Measurements from ENCODE around the gene NYAP2. TPM values are rescaled to one million over a fixed set of nuclear protein-coding genes. Genes with fewer than 3 reads are reported as not detected.

The NYAP2 gene
- polyA plus RNA-seq, 3 donors: not detected

DNA sequence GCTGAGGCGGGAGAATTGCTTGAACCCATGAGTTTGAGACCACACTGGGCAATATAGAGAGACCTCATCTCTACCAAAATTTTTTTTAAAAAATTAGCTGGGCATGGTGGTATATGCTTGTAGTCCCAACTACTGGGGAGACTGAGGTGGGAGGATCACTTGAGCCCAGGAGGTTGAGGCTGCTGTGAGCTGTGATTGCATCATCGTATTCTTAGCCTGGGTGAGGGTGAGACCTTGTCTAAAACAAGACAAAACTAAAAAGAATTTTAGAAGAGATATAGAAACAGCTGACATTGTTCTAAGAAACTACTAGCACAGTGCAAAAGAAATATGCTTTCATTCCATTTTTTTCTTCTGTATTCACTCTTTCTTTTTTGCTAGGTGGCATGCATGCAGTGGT lies 298.4 kb downstream of the NYAP2 start:
- no peak overlapping the region for H2AFZ ChIP-seq (ENCODE audit: insufficient read depth, low read depth, low read length, poor library complexity, severe bottlenecking)
- H3K4me1 Mint-ChIP-seq: no peaks in the 10 kb centered on the region

More for the DNA sequence above, 298.4 kb downstream of the NYAP2 start:
- TF ChIP-seq, protein P1, sequence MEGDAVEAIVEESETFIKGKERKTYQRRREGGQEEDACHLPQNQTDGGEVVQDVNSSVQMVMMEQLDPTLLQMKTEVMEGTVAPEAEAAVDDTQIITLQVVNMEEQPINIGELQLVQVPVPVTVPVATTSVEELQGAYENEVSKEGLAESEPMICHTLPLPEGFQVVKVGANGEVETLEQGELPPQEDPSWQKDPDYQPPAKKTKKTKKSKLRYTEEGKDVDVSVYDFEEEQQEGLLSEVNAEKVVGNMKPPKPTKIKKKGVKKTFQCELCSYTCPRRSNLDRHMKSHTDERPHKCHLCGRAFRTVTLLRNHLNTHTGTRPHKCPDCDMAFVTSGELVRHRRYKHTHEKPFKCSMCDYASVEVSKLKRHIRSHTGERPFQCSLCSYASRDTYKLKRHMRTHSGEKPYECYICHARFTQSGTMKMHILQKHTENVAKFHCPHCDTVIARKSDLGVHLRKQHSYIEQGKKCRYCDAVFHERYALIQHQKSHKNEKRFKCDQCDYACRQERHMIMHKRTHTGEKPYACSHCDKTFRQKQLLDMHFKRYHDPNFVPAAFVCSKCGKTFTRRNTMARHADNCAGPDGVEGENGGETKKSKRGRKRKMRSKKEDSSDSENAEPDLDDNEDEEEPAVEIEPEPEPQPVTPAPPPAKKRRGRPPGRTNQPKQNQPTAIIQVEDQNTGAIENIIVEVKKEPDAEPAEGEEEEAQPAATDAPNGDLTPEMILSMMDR (IDR thresholded peaks at IDR 0.05): no peak
- H3K36me3 Mint-ChIP-seq: no peaks in the 10 kb centered on the region
- Histone ChIP-seq H4K20me1 (ENCODE audit: insufficient read depth, low read length) (no peaks in the 10 kb centered on the region), H3K36me3 (replicated peaks in 1 of 2; ENCODE audit: control insufficient read depth in 1 of 2, insufficient read depth in 2 of 2, low read length in 2 of 2) (no peaks in the 10 kb centered on the region), H3K9ac (ENCODE audit: insufficient read depth, low read length, poor library complexity, severe bottlenecking) (no peak overlapping the region), H3K4me3 (replicated peaks in 1 of 3; ENCODE audit: low read depth in 2 of 3, low read length in 3 of 3) (no peak overlapping the region), H3K27ac (ENCODE audit: low read depth in 1 of 2, low read length in 2 of 2) (no peak overlapping the region), H3K4me1 (ENCODE audit: control insufficient read depth in 1 of 2, insufficient read depth in 2 of 2, low read length in 2 of 2) (no peaks in the 10 kb centered on the region), H3K27me3 (ENCODE audit: control insufficient read depth in 2 of 2, insufficient read depth in 2 of 2, low read length in 2 of 2) (no peaks in the 10 kb centered on the region), H3K4me2 (replicated peaks; ENCODE audit: extremely low read depth, low read length, poor library complexity, severe bottlenecking) (no peak overlapping the region), H3K79me2 (ENCODE audit: insufficient read depth, low read length) (no peaks in the 10 kb centered on the region), H3K9me3 (replicated peaks in 1 of 2; ENCODE audit: control insufficient read depth in 1 of 2, insufficient read depth in 1 of 2, low read length in 2 of 2) (no peaks in the 10 kb centered on the region)
- no peak for DNase-seq
- H3K4me3 Mint-ChIP-seq: no peak overlapping the region
- intact Hi-C loops (cut with micrococcal nuclease): no loop called here
- H3K27ac Mint-ChIP-seq: no peak overlapping the region
- H3K9me3 Mint-ChIP-seq: no peaks in the 10 kb centered on the region
- no CpG with 5 or more reads among the region's 2 CpGs for WGBS (ENCODE audit: insufficient coverage)
- H3K27me3 Mint-ChIP-seq (ENCODE audit: low read depth in 3 of 3): peaks cover 0 to 1% (median 1%) of the 10 kb centered on the region in 3 donors

Small RNAs within 50 kb of the gene (small RNA-seq; reads per million reads assigned to genes)
- not detected for gene AC016717.1 (ENCODE audit: insufficient read length, low read depth)
